Panc1 (cell line): Measurements from ENCODE around the gene CHSY3. TPM values are rescaled to one million over a fixed set of nuclear protein-coding genes. Genes with fewer than 3 reads are reported as not detected.

Source experiments
- ATAC-seq: fragments of 200-7000 bp; cut with Tn5 transposase; 2 replicates; pipeline ENCODE4 v1.9.1; 2020; ENCODE audit warnings: mild to moderate bottlenecking, moderate library complexity
- Bru-seq: library from RNA; stranded (reverse); fragments of 400-500 nt; gene quantifications from one replicate; lab custom pipeline; 2021; lab: Mats Ljungman, UMichigan
- BruChase-seq, 2 experiments: library from RNA; stranded (reverse); fragments of 400-500 nt; gene quantifications; one replicate each; lab custom pipeline; 2021; lab: Mats Ljungman, UMichigan
- BruUV-seq: library from RNA; stranded (reverse); fragments of 400-500 nt; replicated peaks from 2 replicates; lab custom pipeline; 2021; lab: Mats Ljungman, UMichigan
- CTCF ChIA-PET: fragments of 300-600 bp; sonication (Branson Sonifier 250); formaldehyde crosslinking; loops from one replicate; lab custom pipeline; 2022; ENCODE audit warnings: antibody characterized with exemption; lab: Charles Lee
- POLR2A ChIA-PET: fragments of 300-600 bp; sonication (Branson Sonifier 250); formaldehyde crosslinking; loops from one replicate; lab custom pipeline; 2022; ENCODE audit warnings: antibody characterized with exemption; lab: Charles Lee
- DNase-seq: peaks from one replicate; pipeline ENCODE4 v3.0.0-alpha.2; 2010; ENCODE audit warnings: low read depth, low spot score
- H3K27ac ChIP-seq: 2 replicates; pipeline ENCODE4 v1.5.1; 2011; ENCODE audit warnings: mild to moderate bottlenecking, low read length, inconsistent platforms
- H3K27me3 ChIP-seq: fragments of 200-500 bp; sonication (Bioruptor generic); 2 replicates; pipeline ENCODE4 v1.6.0; 2014; ENCODE audit warnings: low read length, inconsistent platforms; ENCODE audit not compliant: control insufficient read depth, insufficient read depth
- H3K36me3 ChIP-seq: fragments of 200-500 bp; sonication (Bioruptor generic); 2 replicates; pipeline ENCODE4 v1.5.1; 2014; ENCODE audit warnings: inconsistent platforms, mild to moderate bottlenecking, low read length, moderate library complexity; ENCODE audit not compliant: control insufficient read depth, insufficient read depth
- H3K4me1 ChIP-seq: 2 replicates; pipeline ENCODE4 v1.5.1; 2011; ENCODE audit warnings: inconsistent platforms, mild to moderate bottlenecking, low read length, moderate library complexity; ENCODE audit not compliant: control insufficient read depth, insufficient read depth
- H3K4me3 ChIP-seq, 2 experiments: 2 replicates each; pipeline ENCODE4 v1.5.1; 2011 to 2012; ENCODE audit warnings: low read depth in 2 of 2, low read length in 2 of 2, mild to moderate bottlenecking in 2 of 2, inconsistent platforms in 1 of 2, moderate library complexity in 1 of 2
- H3K9me3 ChIP-seq: fragments of 200-500 bp; sonication (Bioruptor generic); 2 replicates; pipeline ENCODE4 v1.5.1; 2014; ENCODE audit warnings: low read depth, mild to moderate bottlenecking, inconsistent platforms, low read length, moderate library complexity; ENCODE audit not compliant: control insufficient read depth, insufficient read depth
- POLR2AphosphoS5 ChIP-seq: IDR thresholded peaks from 2 replicates; pipeline ENCODE4 v1.6.1; 2012; ENCODE audit warnings: mild to moderate bottlenecking, low read depth, low read length, moderate library complexity
- SIN3A ChIP-seq: IDR thresholded peaks from 2 replicates; pipeline ENCODE4 v1.6.1; 2012; ENCODE audit warnings: low read depth, mild to moderate bottlenecking, low read length, moderate library complexity, borderline replicate concordance; ENCODE audit not compliant: insufficient read depth
- TCF7L2 ChIP-seq: IDR thresholded peaks from 2 replicates; pipeline ENCODE4 v1.6.1; 2011; ENCODE audit warnings: mild to moderate bottlenecking, low read depth, low read length, inconsistent platforms
- in situ Hi-C: cut with HindIII; loops from 2 replicates; pipeline ENCODE4 v1.10.0; 2016; ENCODE audit warnings: low sequenced_read_pairs, low pct_unique_long_range_greater_than_20kb
- intact Hi-C: fragments of 100-400 bp; cut with micrococcal nuclease; formaldehyde crosslinking; loops from one replicate; pipeline ENCODE4 v1.10.0; 2022; ENCODE audit not compliant: unreplicated experiment
- long read RNA-seq: library from polyadenylated mRNA; unstranded; transcript quantifications from one replicate; pipeline ENCODE4 v2.0.0, GENCODE V29; 2021; ENCODE audit not compliant: unreplicated experiment
- polyA plus RNA-seq: library from polyadenylated mRNA; unstranded; fragments of >200 nt; gene quantifications from one replicate; pipeline ENCODE4 v1.2.1, GENCODE V29; 2012; ENCODE audit warnings: missing spikeins; ENCODE audit not compliant: insufficient read length
- total RNA-seq: library from RNA; stranded (reverse); gene quantifications from one replicate; pipeline ENCODE4 v1.2.1, GENCODE V29; 2021; ENCODE audit not compliant: unreplicated experiment
- TF ChIP-seq, protein P1 (sequence below): fragments of 450-650 bp; IDR thresholded peaks from 2 replicates; pipeline ENCODE4 v1.5.1; 2017; ENCODE audit warnings: mild to moderate bottlenecking
- TF ChIP-seq, protein P2 (sequence below), 2 experiments: IDR thresholded peaks; 2 replicates each; pipeline ENCODE4 v1.6.1; 2011 to 2012; ENCODE audit warnings: low read depth in 2 of 2, control low read depth in 1 of 2, low read length in 1 of 2, mild to moderate bottlenecking in 1 of 2, moderate library complexity in 1 of 2; ENCODE audit not compliant: insufficient read depth in 1 of 2

Gene CHSY3
- total RNA-seq (not detected), Bru-seq, nascent RNA (percentile 13 among the genes with signal in this experiment), BruChase-seq, experiment 1, labeled RNA remaining after a 2-hour chase (percentile 18 among the genes with signal in this experiment), BruChase-seq, experiment 2, labeled RNA remaining after a 6-hour chase (percentile 12 among the genes with signal in this experiment)
- polyA plus RNA-seq, result not detected
- long read RNA-seq, result 0 reads

DNA sequence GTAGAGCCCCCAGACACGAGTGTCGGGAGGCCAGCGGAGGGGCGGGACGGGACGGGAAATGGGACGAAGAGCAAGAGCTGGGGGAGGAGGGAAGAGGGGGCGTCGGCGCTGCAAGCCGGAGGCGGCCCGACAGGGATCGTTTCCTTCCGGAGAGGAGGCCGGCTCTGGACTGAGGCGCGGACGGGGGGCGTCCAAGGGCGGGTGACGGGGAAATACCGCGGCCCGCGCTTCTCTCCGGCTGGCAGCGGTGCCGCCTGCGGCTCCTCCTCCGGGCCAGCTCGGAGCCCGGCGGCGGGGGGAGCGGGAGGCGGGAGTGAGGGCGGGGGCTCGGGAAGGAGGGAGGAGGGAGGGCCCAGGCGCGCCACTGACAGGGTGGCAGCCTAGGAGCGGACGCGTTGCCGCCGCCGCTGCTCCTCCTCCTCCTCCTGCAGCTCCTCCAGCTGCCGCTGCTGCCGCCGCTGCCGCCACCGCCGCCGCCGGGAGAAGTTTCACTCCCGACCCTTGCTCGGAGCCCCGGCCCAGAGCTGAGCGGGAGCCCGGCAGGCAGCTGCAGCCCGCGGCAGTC is at the start of gene CHSY3:
Gene CHSY3 (plus strand): TSS at position 364 of the 565 bp plus-strand sequence.
- TF ChIP-seq TCF7L2, result no peak
- TF ChIP-seq POLR2AphosphoS5, result no peak
- TF ChIP-seq, protein P1, sequence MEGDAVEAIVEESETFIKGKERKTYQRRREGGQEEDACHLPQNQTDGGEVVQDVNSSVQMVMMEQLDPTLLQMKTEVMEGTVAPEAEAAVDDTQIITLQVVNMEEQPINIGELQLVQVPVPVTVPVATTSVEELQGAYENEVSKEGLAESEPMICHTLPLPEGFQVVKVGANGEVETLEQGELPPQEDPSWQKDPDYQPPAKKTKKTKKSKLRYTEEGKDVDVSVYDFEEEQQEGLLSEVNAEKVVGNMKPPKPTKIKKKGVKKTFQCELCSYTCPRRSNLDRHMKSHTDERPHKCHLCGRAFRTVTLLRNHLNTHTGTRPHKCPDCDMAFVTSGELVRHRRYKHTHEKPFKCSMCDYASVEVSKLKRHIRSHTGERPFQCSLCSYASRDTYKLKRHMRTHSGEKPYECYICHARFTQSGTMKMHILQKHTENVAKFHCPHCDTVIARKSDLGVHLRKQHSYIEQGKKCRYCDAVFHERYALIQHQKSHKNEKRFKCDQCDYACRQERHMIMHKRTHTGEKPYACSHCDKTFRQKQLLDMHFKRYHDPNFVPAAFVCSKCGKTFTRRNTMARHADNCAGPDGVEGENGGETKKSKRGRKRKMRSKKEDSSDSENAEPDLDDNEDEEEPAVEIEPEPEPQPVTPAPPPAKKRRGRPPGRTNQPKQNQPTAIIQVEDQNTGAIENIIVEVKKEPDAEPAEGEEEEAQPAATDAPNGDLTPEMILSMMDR, result no peak
- no peak for TF ChIP-seq SIN3A
- TF ChIP-seq, protein P2, sequence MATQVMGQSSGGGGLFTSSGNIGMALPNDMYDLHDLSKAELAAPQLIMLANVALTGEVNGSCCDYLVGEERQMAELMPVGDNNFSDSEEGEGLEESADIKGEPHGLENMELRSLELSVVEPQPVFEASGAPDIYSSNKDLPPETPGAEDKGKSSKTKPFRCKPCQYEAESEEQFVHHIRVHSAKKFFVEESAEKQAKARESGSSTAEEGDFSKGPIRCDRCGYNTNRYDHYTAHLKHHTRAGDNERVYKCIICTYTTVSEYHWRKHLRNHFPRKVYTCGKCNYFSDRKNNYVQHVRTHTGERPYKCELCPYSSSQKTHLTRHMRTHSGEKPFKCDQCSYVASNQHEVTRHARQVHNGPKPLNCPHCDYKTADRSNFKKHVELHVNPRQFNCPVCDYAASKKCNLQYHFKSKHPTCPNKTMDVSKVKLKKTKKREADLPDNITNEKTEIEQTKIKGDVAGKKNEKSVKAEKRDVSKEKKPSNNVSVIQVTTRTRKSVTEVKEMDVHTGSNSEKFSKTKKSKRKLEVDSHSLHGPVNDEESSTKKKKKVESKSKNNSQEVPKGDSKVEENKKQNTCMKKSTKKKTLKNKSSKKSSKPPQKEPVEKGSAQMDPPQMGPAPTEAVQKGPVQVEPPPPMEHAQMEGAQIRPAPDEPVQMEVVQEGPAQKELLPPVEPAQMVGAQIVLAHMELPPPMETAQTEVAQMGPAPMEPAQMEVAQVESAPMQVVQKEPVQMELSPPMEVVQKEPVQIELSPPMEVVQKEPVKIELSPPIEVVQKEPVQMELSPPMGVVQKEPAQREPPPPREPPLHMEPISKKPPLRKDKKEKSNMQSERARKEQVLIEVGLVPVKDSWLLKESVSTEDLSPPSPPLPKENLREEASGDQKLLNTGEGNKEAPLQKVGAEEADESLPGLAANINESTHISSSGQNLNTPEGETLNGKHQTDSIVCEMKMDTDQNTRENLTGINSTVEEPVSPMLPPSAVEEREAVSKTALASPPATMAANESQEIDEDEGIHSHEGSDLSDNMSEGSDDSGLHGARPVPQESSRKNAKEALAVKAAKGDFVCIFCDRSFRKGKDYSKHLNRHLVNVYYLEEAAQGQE (IDR thresholded peaks at IDR 0.05; ENCODE audit: insufficient read depth in 1 of 2, low read depth in 2 of 2, low read length in 1 of 2), result no peak
- in situ Hi-C loops (no loop called here), intact Hi-C loops (loop anchor here (5.0 kb wide), 1 partner anchor 1208 kb away; no protein-coding TSS in a partner anchor)
- Histone ChIP-seq H3K27me3 (peaks cover 43% of the 10 kb centered on the region), H3K36me3 (no peaks in the 10 kb centered on the region), H3K9me3 (no peaks in the 10 kb centered on the region), H3K27ac (no peak within 1 kb of the TSS), H3K4me3 (peak within 1 kb of the TSS; percentile 43 to 55), H3K4me1 (peaks cover 6% of the 10 kb centered on the region)
- no peak for DNase-seq
- ChIA-PET CTCF (no interaction called here), POLR2A (no interaction called here)
- no TSS peak for BruUV-seq
- peak; percentile 95 for ATAC-seq

DNA sequence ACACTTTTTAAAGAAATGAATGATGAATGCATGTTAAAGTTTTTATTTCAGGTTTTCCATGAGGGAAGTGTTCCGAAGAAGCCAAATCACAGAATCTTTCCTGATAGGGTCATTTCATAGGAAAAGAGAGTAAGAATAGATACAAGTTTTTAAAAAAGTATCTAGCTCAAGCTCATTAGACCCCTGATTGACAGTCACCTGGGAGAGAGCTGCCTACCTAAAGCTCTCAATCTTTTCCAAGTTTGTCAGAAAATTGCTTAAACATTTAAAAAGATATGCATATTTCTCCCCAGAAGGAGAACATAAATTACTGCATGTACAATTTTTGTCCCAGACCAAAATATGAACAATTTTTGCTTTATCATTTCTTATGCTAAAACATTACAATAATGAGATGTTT is 47.9 kb upstream of the CHSY3 start:
- DNase-seq, result no peak
- Histone ChIP-seq H3K36me3 (no peaks in the 10 kb centered on the region), H3K27me3 (0 out of 2 replicates have a peak, but pooled peaks cover 2% of the 10 kb centered on the region), H3K27ac (no peak overlapping the region), H3K9me3 (no peaks in the 10 kb centered on the region), H3K4me1 (no peaks in the 10 kb centered on the region), H3K4me3 (no peak overlapping the region)
- no peak for TF ChIP-seq SIN3A
- TF ChIP-seq, protein P2 (IDR thresholded peaks at IDR 0.05; ENCODE audit: insufficient read depth in 1 of 2, low read depth in 2 of 2, low read length in 1 of 2), result no peak
- TF ChIP-seq POLR2AphosphoS5, result no peak
- TF ChIP-seq, protein P1, result no peak
- TF ChIP-seq TCF7L2, result no peak
- ChIA-PET CTCF (no interaction called here), POLR2A (no interaction called here)
- no peak for ATAC-seq
- in situ Hi-C loops, result no loop called here
- no TSS peak for BruUV-seq
- intact Hi-C loops, result no loop called here
